GM19455 (cell line): ENCODE measurements around the gene RPL18A.

Source experiments
- ATAC-seq: cut with Tn5 transposase; IDR thresholded peaks from one replicate; pipeline ENCODE4 v1.9.1; 2021; ENCODE audit not compliant: unreplicated experiment

RPL18A gene

DNA sequence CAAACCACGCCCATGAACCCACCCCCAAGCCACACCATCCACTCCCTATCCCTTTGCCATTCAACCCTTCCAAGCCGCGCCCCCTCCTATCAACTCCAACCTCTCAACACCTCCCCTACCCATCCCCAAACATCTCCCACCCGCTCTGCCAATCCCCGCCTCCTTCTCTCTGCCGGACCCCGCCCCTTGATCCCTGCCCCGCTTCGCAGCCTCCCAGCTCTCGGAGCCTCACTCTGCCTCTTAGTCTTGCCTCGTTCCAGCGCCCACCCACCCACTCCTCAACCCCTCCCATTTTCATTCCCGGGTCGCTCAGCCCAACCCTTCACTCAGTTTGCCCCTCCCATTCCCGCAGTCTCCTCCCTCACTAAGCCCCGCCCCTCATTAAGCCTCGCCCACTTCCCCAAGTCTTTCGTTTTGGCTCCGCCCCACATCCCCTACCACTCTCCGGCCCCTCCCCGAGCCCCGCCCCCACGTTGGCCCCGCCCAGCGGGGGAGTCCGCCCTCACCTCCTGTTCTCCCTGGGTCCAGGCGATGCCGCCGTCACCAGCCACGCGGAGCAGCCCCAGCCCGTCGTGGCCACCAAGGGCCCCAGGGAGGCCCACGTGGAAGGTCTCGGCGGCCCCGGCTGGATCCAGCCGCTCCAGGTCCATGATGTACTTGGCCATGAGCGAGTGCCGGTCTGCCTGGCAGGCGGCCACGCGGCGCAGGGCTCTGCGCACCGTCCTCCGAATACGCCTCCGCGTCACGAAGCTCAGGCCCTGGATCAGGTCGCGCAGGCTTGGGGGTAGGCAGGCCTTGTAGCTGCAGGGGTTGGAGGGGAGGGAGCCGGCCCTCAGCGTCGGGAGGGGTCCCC, 17.7 kb upstream of the RPL18A start:
- ATAC-seq, result no peak

DNA sequence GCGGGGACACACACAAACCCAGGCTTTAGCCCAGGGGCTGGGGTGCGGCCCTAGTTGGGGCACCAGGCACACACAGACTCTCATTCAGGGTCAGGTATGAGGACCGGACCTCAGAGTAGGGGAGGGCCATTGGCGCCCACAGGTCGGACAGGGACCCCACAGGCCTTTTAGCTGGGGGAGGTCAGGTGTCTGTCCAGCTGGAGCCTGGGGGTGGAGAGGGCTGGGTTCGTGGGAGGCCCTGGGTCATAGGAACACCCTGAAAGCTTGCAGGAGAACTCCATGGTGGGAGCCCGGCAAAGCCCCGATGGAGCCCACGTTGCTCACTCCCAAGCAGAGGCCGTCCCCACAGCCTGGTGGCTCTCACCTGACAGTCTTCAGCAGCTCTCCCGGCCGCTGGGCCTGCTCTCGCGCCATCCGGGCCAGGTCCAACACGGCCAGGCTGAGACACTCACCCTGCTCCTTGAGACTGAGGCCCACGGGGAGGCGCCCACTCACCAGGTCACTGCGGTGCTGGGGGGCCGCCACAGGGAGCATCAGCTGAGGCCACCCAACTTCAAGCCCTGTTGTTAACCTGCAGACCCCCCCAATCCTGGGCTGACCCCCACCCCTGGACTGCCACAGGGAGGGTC, 16.9 kb upstream of the RPL18A start:
- ATAC-seq, result no peak

DNA sequence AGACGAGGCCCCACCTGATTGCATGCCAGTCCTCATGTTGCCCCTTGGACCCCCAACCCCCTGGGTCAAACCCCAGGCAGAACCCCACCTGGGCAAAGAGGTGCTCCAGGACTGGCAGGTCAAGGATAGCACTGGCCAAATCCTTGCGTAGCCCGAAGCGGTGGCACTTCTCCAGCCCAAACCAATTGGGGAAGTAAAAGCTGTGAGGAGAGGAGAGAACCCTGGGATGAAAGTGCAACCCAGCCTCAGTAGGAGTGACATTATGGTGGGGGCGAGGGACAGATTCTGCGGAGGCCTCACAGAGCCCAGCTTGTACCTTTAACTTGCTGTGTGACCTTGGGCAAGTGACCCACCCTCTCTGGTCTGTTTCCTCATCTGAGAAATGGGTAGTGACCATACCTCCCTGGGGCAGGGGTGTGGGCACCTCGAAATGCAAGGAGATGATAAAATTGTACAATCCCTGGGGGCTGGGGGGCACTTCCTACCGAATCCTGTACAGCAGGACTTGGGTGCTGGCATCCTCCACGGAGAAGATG, 16.4 kb upstream of the RPL18A start:
- ATAC-seq, result no peak

DNA sequence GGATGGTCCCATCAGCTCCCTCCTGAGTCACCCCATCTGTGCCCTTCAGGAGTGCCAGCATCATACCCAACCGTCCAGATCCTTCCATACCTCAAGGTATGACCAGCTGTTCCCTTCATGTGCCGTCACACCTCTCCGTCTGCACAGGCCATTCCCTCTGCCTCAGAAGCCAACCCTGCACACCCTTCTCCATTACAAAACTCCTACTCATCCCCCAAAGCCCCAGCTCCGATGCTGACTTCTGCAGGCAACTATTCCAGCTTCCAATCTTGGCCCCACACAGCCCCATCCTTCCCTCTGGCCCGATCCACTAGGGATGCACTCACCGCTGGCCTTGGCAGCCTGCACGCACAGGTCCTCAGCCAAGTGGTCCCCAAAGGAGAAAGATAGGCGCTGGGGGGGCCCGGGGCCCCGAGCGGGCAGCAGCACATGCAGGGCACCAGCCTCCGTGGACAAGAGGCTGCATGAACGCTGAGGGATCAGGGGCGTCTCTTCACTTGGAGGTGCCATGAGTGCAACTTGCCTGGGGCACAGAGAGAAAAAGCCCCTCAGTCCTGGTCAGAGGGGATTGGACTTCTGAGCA, 15.7 kb upstream of the RPL18A start:
- no peak for ATAC-seq

DNA sequence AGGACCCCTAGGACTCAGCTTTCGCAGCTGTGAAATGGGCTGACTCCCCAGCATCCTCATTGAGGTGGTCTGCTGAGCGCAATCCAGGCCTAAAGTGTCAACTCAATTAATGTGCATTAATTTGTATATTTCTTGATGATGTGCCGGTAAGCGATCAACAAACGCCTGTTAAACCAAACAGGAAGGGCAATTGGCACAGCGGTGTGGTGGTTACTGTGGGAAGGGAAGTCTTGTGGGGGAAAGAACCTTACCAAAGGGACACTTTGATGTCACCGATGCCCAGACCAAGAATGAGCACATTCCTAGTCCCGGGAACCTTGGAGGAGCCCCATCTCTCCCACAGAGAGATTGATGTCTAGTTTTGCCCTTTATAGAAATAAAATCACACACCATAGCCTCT, 13.6 kb upstream of the RPL18A start:
- no peak for ATAC-seq

DNA sequence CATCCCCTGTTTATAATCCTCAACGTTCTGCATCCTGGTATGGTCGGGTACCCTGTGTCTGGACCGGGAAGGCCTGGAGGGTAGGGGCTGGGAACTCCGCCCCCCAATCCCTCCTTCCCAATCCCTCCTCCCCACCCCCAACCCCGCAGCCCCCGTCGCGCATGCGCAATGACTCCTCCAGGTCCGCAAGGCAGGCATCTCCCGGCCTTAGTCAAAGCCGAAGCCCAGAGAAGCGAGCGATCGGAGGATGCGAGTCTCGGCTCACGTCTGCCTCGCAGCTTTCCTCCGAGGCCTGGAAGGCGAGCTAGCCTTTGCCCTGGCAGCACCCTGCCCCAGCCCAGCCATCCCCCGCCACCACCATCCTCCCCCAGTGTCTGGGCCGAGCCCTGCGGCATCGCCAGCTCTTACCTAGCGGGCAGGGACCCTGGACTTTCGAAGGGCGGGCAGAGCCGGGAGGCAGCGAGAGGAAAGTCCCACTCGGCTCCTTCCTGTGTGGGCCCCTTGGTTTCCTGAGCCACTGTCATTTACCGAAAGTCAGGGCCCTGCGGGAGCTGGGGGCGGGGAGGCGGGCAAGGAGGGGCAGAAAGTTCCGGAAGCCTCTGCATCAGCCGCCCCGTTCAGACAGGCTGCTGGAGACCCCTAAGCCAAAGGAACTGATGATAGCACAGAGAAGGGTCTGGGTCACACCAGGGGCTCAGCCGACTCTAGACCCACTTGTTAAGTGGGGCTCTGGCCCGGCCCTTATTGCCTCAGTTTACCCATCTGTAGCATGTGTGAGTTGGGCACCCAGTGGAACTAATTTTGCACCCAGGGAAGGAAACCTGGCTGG, 12.0 kb upstream of the RPL18A start, which contains the start of gene JAK3:
JAK3 (minus strand) TSS at position 445 of the 829 bp plus-strand sequence. CDS start 3,565 bp downstream, outside the sequence.
- peak; percentile 49 for ATAC-seq

DNA sequence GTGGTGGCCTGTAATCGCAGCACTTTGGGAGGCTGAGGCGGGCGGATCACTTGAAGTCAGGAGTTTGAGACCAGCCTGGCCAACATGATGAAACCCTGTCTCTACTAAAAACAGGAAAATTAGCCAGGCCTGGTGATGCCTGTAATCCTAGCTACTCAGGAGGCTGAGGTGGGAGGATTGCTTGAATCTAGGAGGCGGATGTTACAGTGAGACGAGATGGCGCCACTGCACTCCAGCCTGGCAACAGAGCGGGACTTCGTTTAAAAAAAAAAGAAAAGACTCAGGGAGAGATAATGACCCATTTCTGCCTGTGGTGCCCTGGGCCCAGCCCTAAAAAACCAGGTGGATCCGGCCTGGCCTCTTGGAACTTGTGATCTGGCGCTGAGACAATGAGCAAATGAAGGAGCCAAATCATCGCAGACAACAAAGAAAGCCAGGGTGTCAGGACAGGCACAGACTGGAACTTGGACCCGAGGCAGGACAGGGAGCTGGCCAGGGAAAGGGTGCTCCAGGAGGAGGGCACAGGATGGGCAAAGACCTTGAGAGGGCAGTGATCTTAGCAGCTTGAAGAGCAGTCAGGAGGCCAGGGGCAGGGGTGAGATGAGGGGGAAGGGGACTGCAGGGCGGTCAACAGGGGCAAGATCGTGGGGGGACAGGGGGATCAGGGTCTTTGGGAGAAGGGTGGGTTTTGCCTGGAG, 11.0 kb upstream of the RPL18A start:
- ATAC-seq, result no peak

DNA sequence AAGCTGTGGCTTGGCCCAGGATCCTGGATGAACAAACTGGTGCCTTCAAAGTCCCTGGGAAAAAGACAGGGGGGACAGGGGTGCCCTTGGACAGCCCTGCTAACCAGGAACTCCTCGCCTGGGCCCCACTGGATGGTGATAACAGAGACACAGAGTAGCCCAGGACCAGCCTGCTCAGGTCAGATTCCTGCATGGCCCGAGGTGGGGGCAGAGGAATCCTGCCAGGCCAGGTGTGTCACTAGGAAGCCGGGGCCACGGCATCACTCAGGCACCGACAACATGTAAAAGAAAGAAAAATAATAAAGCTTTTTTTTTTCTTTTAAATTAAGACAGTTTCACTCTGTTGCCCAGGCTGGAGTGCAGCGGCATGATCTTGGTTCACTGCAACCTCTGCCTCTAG, 5.6 kb upstream of the RPL18A start:
- ATAC-seq, result no peak

DNA sequence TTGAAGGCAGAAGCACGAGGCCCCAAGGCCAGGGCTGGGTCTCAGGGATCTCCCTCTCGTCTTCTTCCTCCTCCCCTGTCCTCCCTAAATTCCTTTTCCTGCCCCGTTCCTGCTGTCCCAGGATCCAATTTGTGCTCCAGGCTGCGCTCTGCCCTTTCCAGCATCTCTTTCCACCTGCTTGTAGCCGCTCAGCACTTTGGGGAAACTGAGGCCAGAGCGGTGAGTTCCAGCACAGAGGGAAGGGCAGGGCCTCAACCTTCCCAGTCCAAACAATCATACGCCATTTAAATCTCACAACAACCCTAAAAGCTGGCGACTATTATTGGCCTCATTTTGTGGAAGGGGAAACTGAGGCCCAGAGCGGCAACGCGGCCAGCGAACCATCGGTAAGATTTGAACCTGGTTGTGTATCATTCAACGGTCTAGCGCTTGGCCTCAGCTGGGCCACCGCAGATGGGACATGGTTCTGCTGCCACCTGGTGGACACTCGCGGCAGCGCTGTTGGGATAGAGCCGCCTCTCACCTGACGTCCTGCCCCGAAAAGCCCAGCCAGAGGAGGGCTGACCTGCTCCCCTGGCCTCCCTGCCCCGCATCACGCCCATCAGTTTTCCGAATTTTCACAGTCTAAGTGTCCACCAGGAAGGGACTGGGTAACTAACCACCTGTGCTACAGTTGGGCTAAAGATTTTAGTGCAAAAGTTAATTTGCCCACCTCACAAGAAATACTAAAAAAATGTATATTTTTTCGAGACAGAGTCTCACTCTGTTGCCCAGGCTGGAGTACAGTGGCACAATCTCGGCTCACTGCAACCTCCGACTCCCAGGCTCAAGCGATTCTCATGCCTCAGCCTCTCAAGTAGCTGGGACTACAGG, 4.2 kb upstream of the RPL18A start:
- ATAC-seq, result no peak

DNA sequence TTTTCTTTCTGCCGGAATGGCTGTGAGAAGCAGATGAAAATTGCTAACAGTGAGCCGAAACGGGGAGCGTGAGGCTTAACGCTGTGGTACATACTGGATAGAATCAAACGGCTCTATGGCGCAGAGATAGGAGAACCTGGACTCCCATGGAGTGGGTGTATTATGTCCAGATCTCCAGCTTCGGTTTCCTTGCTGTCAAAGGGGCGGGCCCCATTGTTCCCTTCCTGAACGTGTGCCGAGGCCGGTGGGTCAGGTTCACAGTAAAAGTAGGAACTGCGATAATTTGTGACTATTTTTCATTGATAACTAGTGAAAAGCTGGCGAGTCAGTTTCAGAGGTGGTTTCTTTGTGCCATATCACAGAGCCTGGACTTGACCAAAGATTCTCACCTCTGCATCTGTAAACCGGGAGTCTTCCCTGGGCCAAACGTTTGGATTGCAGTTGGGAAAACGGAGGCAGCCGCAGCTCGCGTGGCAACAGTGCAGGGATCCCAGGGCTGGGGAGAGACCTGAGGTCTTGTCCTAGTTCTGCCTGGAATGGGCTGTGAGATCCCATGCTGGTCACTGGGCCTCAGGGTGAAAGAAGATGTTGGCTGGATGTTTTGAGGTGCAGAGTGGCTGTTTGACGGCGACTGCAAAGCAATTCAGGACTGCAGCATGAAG, 752 bp downstream of the RPL18A start:
- ATAC-seq, result no peak

DNA sequence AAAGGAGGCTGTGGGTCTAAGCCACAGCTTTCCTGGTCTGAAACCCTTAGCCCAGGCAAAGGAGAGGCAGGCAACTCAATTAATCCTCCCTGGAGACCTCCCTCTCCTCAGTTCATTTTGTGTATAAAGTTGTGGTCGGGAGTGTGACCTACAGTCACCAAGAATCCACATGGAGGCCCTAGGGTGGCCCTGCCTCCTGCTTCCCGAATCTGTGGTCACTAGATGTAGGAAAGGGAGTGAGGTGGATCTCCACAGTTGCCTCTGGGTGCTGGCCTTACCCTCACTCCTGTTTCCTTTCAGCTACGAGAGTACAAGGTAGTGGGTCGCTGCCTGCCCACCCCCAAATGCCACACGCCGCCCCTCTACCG, 1.3 kb downstream of the RPL18A start:
- ATAC-seq, result no peak

DNA sequence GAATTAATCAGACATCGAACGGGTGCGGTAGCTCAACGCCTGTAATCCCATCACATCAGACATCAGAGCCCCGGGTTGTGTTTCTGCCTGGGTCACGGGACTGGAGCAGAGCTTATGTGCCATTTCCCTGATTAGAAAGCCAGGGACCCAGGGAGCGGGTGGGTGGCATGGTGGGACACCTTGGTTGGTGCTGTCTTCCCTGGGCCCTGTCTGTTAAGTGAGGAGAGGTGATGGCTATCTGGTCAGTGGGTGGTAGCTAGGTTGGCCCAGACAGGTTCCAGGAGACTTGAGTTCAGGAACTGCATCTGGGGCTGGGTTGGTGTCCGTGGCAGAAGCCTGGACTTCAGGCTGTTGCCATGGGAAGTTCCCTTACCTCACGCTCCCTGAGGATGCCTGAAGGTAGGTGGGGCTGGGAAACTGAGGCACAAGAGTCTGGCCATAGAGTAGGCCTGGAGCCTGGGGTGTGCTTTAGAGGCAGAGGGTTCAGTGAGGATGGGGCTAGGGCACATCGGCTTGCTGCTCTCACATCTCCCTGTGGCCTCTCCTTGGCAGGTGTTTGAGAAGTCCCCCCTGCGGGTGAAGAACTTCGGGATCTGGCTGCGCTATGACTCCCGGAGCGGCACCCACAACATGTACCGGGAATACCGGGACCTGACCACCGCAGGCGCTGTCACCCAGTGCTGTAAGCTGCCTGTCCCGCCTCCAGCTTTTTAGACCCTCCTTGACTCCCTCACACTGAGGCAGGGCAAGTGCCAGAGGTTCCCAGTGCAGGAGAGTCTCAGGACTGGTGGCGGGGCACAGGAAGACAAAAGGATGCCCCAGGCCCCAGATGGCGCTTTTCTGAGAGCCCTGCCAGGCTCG, 2.1 kb downstream of the RPL18A start:
- no peak for ATAC-seq

DNA sequence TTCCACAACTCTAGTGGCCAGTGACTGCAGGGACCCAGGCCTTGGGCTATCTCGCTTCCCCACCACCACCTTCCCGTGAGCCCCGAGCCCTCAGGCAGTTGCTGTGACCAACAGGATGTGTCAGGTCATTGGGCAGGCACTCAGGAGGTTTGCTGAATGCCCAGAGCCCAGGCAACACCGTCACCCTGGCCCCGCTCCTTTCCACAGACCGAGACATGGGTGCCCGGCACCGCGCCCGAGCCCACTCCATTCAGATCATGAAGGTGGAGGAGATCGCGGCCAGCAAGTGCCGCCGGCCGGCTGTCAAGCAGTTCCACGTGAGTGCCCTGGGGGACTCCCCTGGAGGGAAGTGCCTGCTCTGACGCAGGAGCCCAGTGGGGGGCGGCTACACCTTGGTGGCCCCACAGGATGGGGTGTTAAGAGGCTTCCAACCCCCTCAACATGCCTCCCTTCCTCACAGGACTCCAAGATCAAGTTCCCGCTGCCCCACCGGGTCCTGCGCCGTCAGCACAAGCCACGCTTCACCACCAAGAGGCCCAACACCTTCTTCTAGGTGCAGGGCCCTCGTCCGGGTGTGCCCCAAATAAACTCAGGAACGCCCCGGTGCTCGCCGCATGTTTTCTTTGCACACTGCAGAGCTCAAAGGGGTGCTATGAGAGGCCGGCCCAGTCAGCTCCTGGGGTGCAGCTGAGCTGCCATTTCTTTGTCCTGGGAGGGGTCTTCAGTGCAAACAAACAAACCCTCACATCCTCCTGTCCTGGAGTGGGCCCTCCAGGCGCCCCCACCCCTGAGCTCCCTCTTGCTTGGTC, 3.2 kb downstream of the RPL18A start:
- ATAC-seq, result no peak

DNA sequence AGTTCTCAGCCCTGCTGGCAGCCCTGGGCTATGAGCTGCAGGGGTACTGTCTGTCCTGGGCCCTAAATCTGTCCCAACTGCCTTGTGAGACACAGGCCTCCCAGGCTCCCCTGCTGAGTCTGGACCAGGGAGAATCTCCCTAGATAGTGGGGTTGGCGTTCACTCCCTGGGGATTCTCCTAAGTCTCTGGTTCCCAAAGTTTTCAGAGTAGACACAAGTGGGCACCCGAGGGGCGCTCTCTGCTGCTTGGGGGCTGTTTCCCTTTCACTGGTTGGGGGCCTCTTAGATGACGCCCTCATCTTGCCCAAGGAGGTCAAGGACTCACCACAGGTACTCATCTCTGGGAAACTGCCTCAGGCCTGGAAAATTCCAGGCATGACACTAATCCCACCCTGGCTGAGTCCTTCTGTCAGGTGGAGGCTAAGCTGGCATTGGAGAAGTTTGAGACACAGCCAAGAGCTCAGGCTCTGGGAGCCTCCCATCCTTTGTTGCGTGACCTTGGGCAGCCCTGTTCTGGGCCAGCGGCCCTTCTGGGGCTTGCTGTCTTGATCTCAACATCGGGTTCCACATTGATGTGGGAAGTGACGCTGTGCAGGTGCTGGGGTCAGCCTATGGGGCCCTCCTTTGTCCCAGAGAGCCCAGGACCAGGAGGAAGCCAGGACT, 3.9 kb downstream of the RPL18A start:
- no peak for ATAC-seq

DNA sequence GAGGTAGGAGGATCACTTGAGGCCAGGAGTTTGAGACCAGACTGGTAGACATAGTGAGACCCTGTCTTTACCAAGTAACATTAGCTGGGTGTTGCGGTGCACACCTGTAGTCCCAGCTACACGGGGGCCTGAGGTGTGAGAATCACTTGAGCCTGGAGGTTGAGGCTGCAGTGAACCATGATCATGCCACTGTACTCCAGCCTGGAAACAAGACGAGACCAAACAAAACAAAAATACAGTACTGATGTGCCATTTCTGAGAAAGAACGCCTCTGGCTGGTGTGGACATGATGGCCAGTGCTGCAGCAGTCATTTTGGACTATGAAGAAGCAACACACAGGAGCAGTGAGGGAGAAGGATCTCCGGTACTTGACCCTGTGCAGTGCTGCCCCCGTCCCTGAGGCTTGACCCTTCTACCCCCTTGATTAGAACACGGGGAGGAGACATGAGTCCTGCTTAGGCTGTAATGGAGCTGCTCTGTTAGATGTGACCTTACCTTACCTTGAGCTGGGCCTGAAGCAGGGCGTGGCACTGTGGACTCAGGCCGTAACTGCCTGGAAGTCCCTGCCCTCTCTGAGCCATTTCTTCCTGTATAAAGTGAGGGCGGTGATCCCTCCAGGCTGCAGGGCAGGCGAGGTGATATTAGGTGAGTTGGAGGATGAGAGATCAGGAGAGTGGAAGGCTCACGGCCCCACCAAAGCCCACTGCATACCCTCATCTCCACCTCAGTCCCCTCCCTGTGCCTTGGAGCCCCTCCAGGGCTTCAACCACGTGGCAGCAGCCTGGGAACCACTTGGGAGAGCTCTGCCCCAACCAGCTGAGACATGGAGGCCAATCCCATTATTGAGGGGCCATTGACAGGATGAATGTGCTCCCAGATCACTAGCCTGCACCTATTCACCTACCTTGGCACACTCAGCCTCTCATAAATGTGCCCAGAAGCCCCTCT, 5.9 kb downstream of the RPL18A start:
- no peak for ATAC-seq
